Hepatocyte (in vitro differentiated cells): ENCODE results near the gene MSI2.

ENCODE experiments used
- EZH2 ChIP-seq: fragments of 200-600 bp; sonication (generic); IDR thresholded peaks from 2 replicates; pipeline ENCODE4 v1.6.1; 2016; ENCODE audit warnings: antibody characterized with exemption, mild to moderate bottlenecking, borderline replicate concordance
- EZH2phosphoT487 ChIP-seq: fragments of 200-600 bp; sonication (generic); IDR thresholded peaks from one replicate; pipeline ENCODE4 v1.6.1; 2018; ENCODE audit warnings: antibody characterized with exemption, mild to moderate bottlenecking, low read depth, moderate library complexity; ENCODE audit not compliant: unreplicated experiment, severe bottlenecking
- TF ChIP-seq, protein P1 (sequence below): fragments of 200-600 bp; sonication (generic); IDR thresholded peaks from 2 replicates; pipeline ENCODE4 v1.5.1; 2016; ENCODE audit warnings: antibody characterized with exemption, mild to moderate bottlenecking; ENCODE audit not compliant: poor library complexity

DNA sequence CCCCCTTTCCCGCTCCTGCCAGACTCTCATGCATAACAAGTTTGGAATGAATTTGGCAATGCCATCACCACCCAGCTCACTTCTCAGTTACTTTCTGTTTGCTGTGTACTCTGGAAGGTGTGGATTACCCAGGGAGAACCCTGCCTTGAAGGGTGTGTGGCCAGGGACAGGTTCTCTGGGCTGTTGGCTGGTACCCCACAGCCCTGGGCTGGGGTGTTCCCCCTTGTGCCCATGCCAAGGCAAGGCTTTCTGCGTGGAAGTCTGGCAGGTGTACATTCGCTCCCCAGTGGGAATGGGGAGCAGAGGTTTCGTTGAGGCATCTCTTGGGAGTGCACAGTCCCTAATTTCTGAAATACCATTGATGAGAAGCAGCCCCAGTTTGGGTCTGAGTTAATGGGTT lies 301.1 kb downstream of the MSI2 start:
- TF ChIP-seq, protein P1, sequence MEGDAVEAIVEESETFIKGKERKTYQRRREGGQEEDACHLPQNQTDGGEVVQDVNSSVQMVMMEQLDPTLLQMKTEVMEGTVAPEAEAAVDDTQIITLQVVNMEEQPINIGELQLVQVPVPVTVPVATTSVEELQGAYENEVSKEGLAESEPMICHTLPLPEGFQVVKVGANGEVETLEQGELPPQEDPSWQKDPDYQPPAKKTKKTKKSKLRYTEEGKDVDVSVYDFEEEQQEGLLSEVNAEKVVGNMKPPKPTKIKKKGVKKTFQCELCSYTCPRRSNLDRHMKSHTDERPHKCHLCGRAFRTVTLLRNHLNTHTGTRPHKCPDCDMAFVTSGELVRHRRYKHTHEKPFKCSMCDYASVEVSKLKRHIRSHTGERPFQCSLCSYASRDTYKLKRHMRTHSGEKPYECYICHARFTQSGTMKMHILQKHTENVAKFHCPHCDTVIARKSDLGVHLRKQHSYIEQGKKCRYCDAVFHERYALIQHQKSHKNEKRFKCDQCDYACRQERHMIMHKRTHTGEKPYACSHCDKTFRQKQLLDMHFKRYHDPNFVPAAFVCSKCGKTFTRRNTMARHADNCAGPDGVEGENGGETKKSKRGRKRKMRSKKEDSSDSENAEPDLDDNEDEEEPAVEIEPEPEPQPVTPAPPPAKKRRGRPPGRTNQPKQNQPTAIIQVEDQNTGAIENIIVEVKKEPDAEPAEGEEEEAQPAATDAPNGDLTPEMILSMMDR: no peak
- TF ChIP-seq EZH2phosphoT487: no peak
- TF ChIP-seq EZH2: no peak
